ENCODE data around the gene E2F3.
A peak's percentile ranks its signal among the peaks of the same experiment; 100 is the strongest.

The E2F3 gene

GRCh38 chr6:20401205-20402091 is at the start of gene E2F3 (continued):
- no peak for TF ChIP-seq ZBTB1 (tag by site-specific recombination; IDR thresholded peaks at IDR 0.05)
- no peak for TF ChIP-seq ZFP41 (tag by site-specific recombination; IDR thresholded peaks at IDR 0.05; ENCODE audit: borderline replicate concordance)
- TF ChIP-seq AEBP2 (tag by site-specific recombination; IDR thresholded peaks at IDR 0.05; ENCODE audit: borderline replicate concordance), result no peak
- TF ChIP-seq WT1 (tag by site-specific recombination; IDR thresholded peaks at IDR 0.05), result peak; percentile 67; the same call in 1 of the 2 replicates
- TF ChIP-seq ZNF24 (tag by site-specific recombination; IDR thresholded peaks at IDR 0.05), result peak; percentile 67; the same call in 1 of the 2 replicates
- TF ChIP-seq ZSCAN16 (tag by site-specific recombination; IDR thresholded peaks at IDR 0.05), result no peak
- TF ChIP-seq ZNF76 (tag by site-specific recombination; IDR thresholded peaks at IDR 0.05; ENCODE audit: borderline replicate concordance, low read depth), result peak; percentile 84
- no peak for TF ChIP-seq ZNF529 (tag by site-specific recombination; IDR thresholded peaks at IDR 0.05; ENCODE audit: insufficient replicate concordance)
- TF ChIP-seq ZNF664 (tag by site-specific recombination; IDR thresholded peaks at IDR 0.05), result no peak; the same call in 1 of the 2 replicates
- TF ChIP-seq ZNF473 (tag by site-specific recombination; IDR thresholded peaks at IDR 0.05), result no peak
- no peak for TF ChIP-seq ZNF202 (tag by site-specific recombination; IDR thresholded peaks at IDR 0.05; ENCODE audit: borderline replicate concordance)
- peak; percentile 77 for TF ChIP-seq ZNF2 (tag by site-specific recombination; IDR thresholded peaks at IDR 0.05)
- no peak for TF ChIP-seq ZBTB26 (tag by site-specific recombination; optimal IDR thresholded peaks at IDR 0.05)
- TF ChIP-seq, protein P1, sequence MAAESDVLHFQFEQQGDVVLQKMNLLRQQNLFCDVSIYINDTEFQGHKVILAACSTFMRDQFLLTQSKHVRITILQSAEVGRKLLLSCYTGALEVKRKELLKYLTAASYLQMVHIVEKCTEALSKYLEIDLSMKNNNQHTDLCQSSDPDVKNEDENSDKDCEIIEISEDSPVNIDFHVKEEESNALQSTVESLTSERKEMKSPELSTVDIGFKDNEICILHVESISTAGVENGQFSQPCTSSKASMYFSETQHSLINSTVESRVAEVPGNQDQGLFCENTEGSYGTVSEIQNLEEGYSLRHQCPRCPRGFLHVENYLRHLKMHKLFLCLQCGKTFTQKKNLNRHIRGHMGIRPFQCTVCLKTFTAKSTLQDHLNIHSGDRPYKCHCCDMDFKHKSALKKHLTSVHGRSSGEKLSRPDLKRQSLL (tag by site-specific recombination; IDR thresholded peaks at IDR 0.05), result no peak
- TF ChIP-seq ZNF558 (tag by site-specific recombination; IDR thresholded peaks at IDR 0.05), result peak; percentile 44; the same call in 1 of the 2 replicates
- TF ChIP-seq ZNF514 (tag by site-specific recombination; IDR thresholded peaks at IDR 0.05), result no peak
- TF ChIP-seq TRIM28 (IDR thresholded peaks at IDR 0.05; ENCODE audit: borderline replicate concordance, low read length), result no peak
- TF ChIP-seq MEIS1 (CRISPR knock-in tag; IDR thresholded peaks at IDR 0.05; ENCODE audit: borderline replicate concordance), result peak; percentile 94
- no peak for TF ChIP-seq ZNF624 (tag by site-specific recombination; IDR thresholded peaks at IDR 0.05)
- TF ChIP-seq ZNF394 (tag by site-specific recombination; IDR thresholded peaks at IDR 0.05; ENCODE audit: borderline replicate concordance), result peak; percentile 73; the same call in 1 of the 2 replicates
- TF ChIP-seq ZNF777 (tag by site-specific recombination; IDR thresholded peaks at IDR 0.05; ENCODE audit: borderline replicate concordance), result no peak
- 0 out of 2 replicates have a peak, but pooled peaks have one; percentile 38 for TF ChIP-seq ZNF10 (tag by site-specific recombination; IDR thresholded peaks at IDR 0.05)
- no peak for TF ChIP-seq ZFHX2 (tag by site-specific recombination; conservative IDR thresholded peaks at IDR 0.05)
- peak; percentile 9; the same call in 1 of the 2 replicates for TF ChIP-seq BCL11B (tag by site-specific recombination; IDR thresholded peaks at IDR 0.05; ENCODE audit: low read depth)
- TF ChIP-seq ZBTB7A (tag by site-specific recombination; IDR thresholded peaks at IDR 0.05; ENCODE audit: low read depth), result peak; percentile 82
- no peak for TF ChIP-seq ZNF600 (tag by site-specific recombination; IDR thresholded peaks at IDR 0.05)
- no peak for TF ChIP-seq MZF1 (tag by site-specific recombination; IDR thresholded peaks at IDR 0.05; ENCODE audit: borderline replicate concordance)
- TF ChIP-seq ZNF658 (tag by site-specific recombination; IDR thresholded peaks at IDR 0.05), result no peak
- no peak for TF ChIP-seq ZNF707 (tag by site-specific recombination; IDR thresholded peaks at IDR 0.05)
- TF ChIP-seq ZNF426 (tag by site-specific recombination; IDR thresholded peaks at IDR 0.05), result no peak
- no peak for TF ChIP-seq ZNF155 (tag by site-specific recombination; IDR thresholded peaks at IDR 0.05)
- TF ChIP-seq ZNF132 (tag by site-specific recombination; IDR thresholded peaks at IDR 0.05; ENCODE audit: borderline replicate concordance), result no peak
- no peak for TF ChIP-seq REPIN1 (tag by site-specific recombination; IDR thresholded peaks at IDR 0.05; ENCODE audit: low read depth)
- TF ChIP-seq ZNF48 (tag by site-specific recombination; IDR thresholded peaks at IDR 0.05), result no peak
- peak; percentile 83 for TF ChIP-seq ZBTB17 (tag by site-specific recombination; IDR thresholded peaks at IDR 0.05)
- no peak for TF ChIP-seq ZNF621 (tag by site-specific recombination; IDR thresholded peaks at IDR 0.05)
- no peak for TF ChIP-seq ZNF311 (tag by site-specific recombination; IDR thresholded peaks at IDR 0.05; ENCODE audit: borderline replicate concordance)
